Endothelial cell of umbilical vein (primary cell): Measurements from ENCODE around the gene GAD2. TPM values are rescaled to one million over a fixed set of nuclear protein-coding genes. Genes with fewer than 3 reads are reported as not detected.

ENCODE experiments used
- BruUV-seq: library from RNA; stranded (reverse); fragments of 400-500 nt; replicated peaks from 2 replicates; lab custom pipeline; 2021; lab: Mats Ljungman, UMichigan
- CTCF ChIA-PET: fragments of 300-600, 350-600 bp; sonication (Branson Sonifier 250); formaldehyde crosslinking; loops from one replicate; lab custom pipeline; 2021; ENCODE audit warnings: antibody characterized with exemption, inconsistent platforms; lab: Charles Lee
- POLR2A ChIA-PET: fragments of 300-600, 350-600 bp; sonication (Branson Sonifier 250); formaldehyde crosslinking; loops from one replicate; lab custom pipeline; 2021; ENCODE audit warnings: antibody characterized with exemption, inconsistent platforms; lab: Charles Lee
- DNase-seq: peaks from one replicate; pipeline ENCODE4 v3.0.0-alpha.2; 2011; ENCODE audit warnings: low read depth, low spot score
- FAIRE-seq: peaks from 2 replicates; lab custom pipeline; 2011; peaks lifted over from hg19 to GRCh38; lab: Jason Lieb, UNC
- H2AFZ ChIP-seq: 2 replicates; pipeline ENCODE4 v1.6.0; 2012; ENCODE audit warnings: low read depth, low read length, control low read depth, inconsistent platforms
- H3K27ac ChIP-seq: 2 replicates; pipeline ENCODE4 v1.5.1; 2011; ENCODE audit warnings: low read depth, mild to moderate bottlenecking, control low read depth, low read length, moderate library complexity; ENCODE audit not compliant: insufficient read depth
- H3K27me3 ChIP-seq, 2 experiments: 2 replicates each; pipeline versions ENCODE4 v1.6.0 to v1.6.1; 2011; ENCODE audit warnings: low read length in 2 of 2, mixed read lengths in 1 of 2; ENCODE audit not compliant: control insufficient read depth in 2 of 2, insufficient read depth in 2 of 2
- H3K36me3 ChIP-seq, 2 experiments: 2 replicates in 1 of 2; 3 replicates in 1 of 2; pipeline ENCODE4 v1.5.1; 2011; ENCODE audit warnings: low read length in 2 of 2, mild to moderate bottlenecking in 1 of 2, moderate library complexity in 1 of 2; ENCODE audit not compliant: control insufficient read depth in 2 of 2, insufficient read depth in 2 of 2; ENCODE audit errors: extremely low read depth in 1 of 2
- H3K4me1 ChIP-seq: 3 replicates; pipeline ENCODE4 v1.5.1; 2011; ENCODE audit warnings: mild to moderate bottlenecking, low read length; ENCODE audit not compliant: control insufficient read depth, insufficient read depth; ENCODE audit errors: extremely low read depth
- H3K4me2 ChIP-seq: 2 replicates; pipeline ENCODE4 v1.6.1; 2011; ENCODE audit warnings: low read length, control low read depth, mixed read lengths; ENCODE audit not compliant: insufficient read depth
- H3K4me3 ChIP-seq, 3 experiments: fragments of 200-600 bp in 1 of 3; sonication (generic), shearing (Covaris generic) in 1 of 3; replicated peaks in 1 of 3; 2 replicates each; pipeline ENCODE4 v1.5.1; 2011 to 2016; ENCODE audit warnings: control low read depth in 3 of 3, low read length in 3 of 3, mild to moderate bottlenecking in 2 of 3, inconsistent platforms in 1 of 3, low read depth in 1 of 3, moderate library complexity in 1 of 3; ENCODE audit not compliant: insufficient read depth in 1 of 3
- H3K79me2 ChIP-seq: 2 replicates; pipeline ENCODE4 v1.6.0; 2012; ENCODE audit warnings: low read length, inconsistent platforms; ENCODE audit not compliant: control insufficient read depth, insufficient read depth
- H3K9ac ChIP-seq: replicated peaks from 2 replicates; pipeline ENCODE3; 2011; ENCODE audit warnings: low read length, control low read depth; ENCODE audit not compliant: insufficient read depth; ENCODE audit errors: extremely low read depth
- H3K9me1 ChIP-seq: replicated peaks from 3 replicates; pipeline ENCODE4 v1.6.0; 2011; ENCODE audit warnings: mild to moderate bottlenecking, low read length; ENCODE audit not compliant: control insufficient read depth, insufficient read depth; ENCODE audit errors: extremely low read depth
- H3K9me3 ChIP-seq: replicated peaks from 2 replicates; pipeline ENCODE4 v1.5.1; 2012; ENCODE audit warnings: low read length, inconsistent platforms; ENCODE audit not compliant: control insufficient read depth, insufficient read depth
- H4K20me1 ChIP-seq: replicated peaks from 2 replicates; pipeline ENCODE3; 2011; ENCODE audit warnings: mild to moderate bottlenecking, low read length; ENCODE audit not compliant: control insufficient read depth, insufficient read depth; ENCODE audit errors: extremely low read depth
- CTCF ChIP-seq, 2 donors: IDR thresholded peaks; 1 replicate in 1 of 2; 2 replicates in 1 of 2; pipeline ENCODE4 v1.5.1; 2011; ENCODE audit warnings: low read length in 2 of 2, mild to moderate bottlenecking in 2 of 2, moderate library complexity in 2 of 2, control low read depth in 1 of 2, inconsistent platforms in 1 of 2, low read depth in 1 of 2; ENCODE audit not compliant: insufficient read depth in 1 of 2; ENCODE audit errors: extremely low read depth in 1 of 2
- EZH2 ChIP-seq: IDR thresholded peaks from 2 replicates; pipeline ENCODE4 v1.6.1; 2012; ENCODE audit warnings: borderline replicate concordance, low read depth, mild to moderate bottlenecking, moderate library complexity, low read length, inconsistent platforms; ENCODE audit not compliant: severe bottlenecking
- FOS ChIP-seq: IDR thresholded peaks from 2 replicates; pipeline ENCODE4 v1.6.1; 2011; ENCODE audit warnings: mild to moderate bottlenecking, low read length, moderate library complexity, borderline replicate concordance; ENCODE audit not compliant: insufficient read depth
- GATA2 ChIP-seq: IDR thresholded peaks from 2 replicates; pipeline ENCODE4 v1.7.0; 2011; ENCODE audit warnings: low read depth, mild to moderate bottlenecking, moderate library complexity, mixed read lengths, low read length; ENCODE audit not compliant: insufficient read length, insufficient read depth
- JUN ChIP-seq: IDR thresholded peaks from 2 replicates; pipeline ENCODE4 v1.6.1; 2011; ENCODE audit warnings: borderline replicate concordance, low read depth; ENCODE audit not compliant: insufficient read length, insufficient read depth
- MAX ChIP-seq: IDR thresholded peaks from 2 replicates; pipeline ENCODE4 v1.6.1; 2011; ENCODE audit not compliant: insufficient read depth, insufficient read length
- MYC ChIP-seq: IDR thresholded peaks from one replicate; pipeline ENCODE4 v1.6.1; 2011; ENCODE audit warnings: mild to moderate bottlenecking, low read depth, low read length
- POLR2A ChIP-seq: IDR thresholded peaks from 2 replicates; pipeline ENCODE4 v1.6.1; 2012; ENCODE audit warnings: low read depth, mild to moderate bottlenecking, control low read depth, low read length
- POLR2AphosphoS5 ChIP-seq: IDR thresholded peaks from 2 replicates; pipeline ENCODE4 v1.6.1; 2012; ENCODE audit warnings: low read depth, mild to moderate bottlenecking, control low read depth, low read length, moderate library complexity; ENCODE audit not compliant: insufficient read depth
- dilution Hi-C: fragments of 300-500 bp; cut with MboI; formaldehyde crosslinking; loops from one replicate; pipeline ENCODE4 v1.15.0; 2019; ENCODE audit warnings: low sequenced_read_pairs; ENCODE audit not compliant: extremely low pct_ligation_motif_present
- intact Hi-C: fragments of 100-400 bp; cut with micrococcal nuclease; formaldehyde crosslinking; loops from one replicate; pipeline ENCODE4 v1.10.0; 2022
- polyA plus RNA-seq, 4 experiments: library from polyadenylated mRNA; depleted of rRNA in 3 of 4; stranded (reverse) in 3 of 4; unstranded in 1 of 4; fragments of >200 nt; gene quantifications; 2 replicates each; pipeline versions ENCODE4 v1.2.1 to v1.2.3, GENCODE V29; 2011 to 2012; ENCODE audit warnings: missing spikeins in 1 of 4
- total RNA-seq: library from RNA; stranded (reverse); gene quantifications from 2 replicates; pipeline ENCODE4 v1.2.3, GENCODE V29; 2021

GAD2 gene
- total and polyA plus RNA-seq, 2 donors (not counting 3 experiments of a cell fraction or from before 2014, with no cell fraction given) = not detected

- Histone ChIP-seq H3K36me3 (no peaks in the 10 kb centered on the region), H3K27me3 (no peaks in the 10 kb centered on the region), H3K9me1 (no peaks in the 10 kb centered on the region), H3K27ac (no peak overlapping the region), H3K79me2 (no peaks in the 10 kb centered on the region), H3K9me3 (peaks cover 3% of the 10 kb centered on the region), H3K4me3 (no peak overlapping the region), H4K20me1 (no peaks in the 10 kb centered on the region), H3K4me1 (no peaks in the 10 kb centered on the region), H3K9ac (no peak overlapping the region), H2AFZ (no peak overlapping the region), H3K4me2 (no peak overlapping the region)
- DNase-seq (no peak), FAIRE-seq (no peak)
- BruUV-seq = no TSS peak
- ChIA-PET POLR2A (no interaction called here), CTCF (no interaction called here)
- TF ChIP-seq EZH2 (no peak), FOS (no peak), MAX (no peak), MYC (no peak), POLR2AphosphoS5 (no peak), GATA2 (no peak), POLR2A (no peak), CTCF (IDR thresholded peaks at IDR 0.05; ENCODE audit: extremely low read depth in 1 of 2, insufficient read depth in 1 of 2, low read depth in 1 of 2, low read length in 2 of 2) (no peak), JUN (no peak)
- dilution Hi-C loops = no loop called here
- intact Hi-C loops = no loop called here
Measured at GRCh38 chr10:26242706-26243350, 26.3 kb downstream of the GAD2 start.
